ENCODE results near the gene FIGNL2. TPM values are rescaled to one million over a fixed set of nuclear protein-coding genes. Genes with fewer than 3 reads are reported as not detected.
A peak's percentile ranks its signal among the peaks of the same experiment; 100 is the strongest.

Gene FIGNL2
- total and polyA plus RNA-seq, 2 of the 4 experiments (the other 2 are of a cell fraction) = under 0.01 to 0.12 TPM

DNA sequence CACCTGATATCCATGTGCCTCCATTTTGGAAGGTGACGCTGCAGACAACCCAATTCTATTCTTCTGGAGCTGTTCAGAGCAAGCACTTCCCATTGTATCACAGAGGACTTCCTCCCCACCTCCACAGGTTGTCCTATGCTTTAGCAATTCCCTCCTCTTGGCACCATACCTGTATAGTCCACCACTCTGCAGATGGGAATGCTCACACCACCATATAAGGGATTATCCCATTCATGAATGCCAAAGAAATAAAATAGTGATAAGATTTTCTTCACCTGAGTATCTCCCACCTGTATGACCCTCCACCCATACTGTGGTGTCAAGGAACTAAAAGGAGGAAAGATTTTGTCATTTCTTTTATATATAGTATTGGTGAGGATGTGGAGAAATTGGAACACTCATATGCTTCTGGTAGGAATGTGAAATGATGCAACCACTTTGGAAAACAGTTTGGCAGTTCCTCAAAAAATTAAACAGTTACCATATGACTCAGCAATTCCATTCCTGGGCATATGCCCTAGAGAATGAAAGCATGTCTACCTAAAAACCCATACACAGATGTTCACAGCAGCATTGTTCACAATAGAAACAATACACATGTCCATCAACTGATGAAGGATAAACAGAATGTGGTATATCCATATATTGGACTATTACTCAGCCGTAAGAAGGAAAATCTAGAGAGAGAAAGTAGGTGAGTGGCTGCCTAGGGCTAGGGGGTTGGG is 75.2 kb downstream of the FIGNL2 start:
- DNase-seq = peak; percentile 77
- CTCF ChIA-PET = interaction anchor here (0.8 kb wide), 1 partner anchor 273 kb away, joined by 3 read pairs; no protein-coding TSS in a partner anchor
- no TSS peak for BruUV-seq (replicated peaks)
- H3K36me3 ChIP-seq (ENCODE audit: control insufficient read depth, insufficient read depth, low read length) = peaks cover 12% of the 10 kb centered on the region
- TF ChIP-seq MAFK (IDR thresholded peaks at IDR 0.05; ENCODE audit: low read depth, low read length) = peak; percentile 81
- peak; percentile 96 for TF ChIP-seq NFE2L2 (IDR thresholded peaks at IDR 0.05; ENCODE audit: low read depth, low read length)
- TF ChIP-seq CEBPB (IDR thresholded peaks at IDR 0.05; ENCODE audit: low read depth, low read length) = peak; percentile 93
- 0 out of 2 replicates have a peak, but pooled peaks have one; percentile 24 for TF ChIP-seq FOS (IDR thresholded peaks at IDR 0.05; ENCODE audit: low read depth, low read length)
- TF ChIP-seq MXI1 (IDR thresholded peaks at IDR 0.05; ENCODE audit: borderline replicate concordance, low read depth, low read length) = no peak
- no peak for TF ChIP-seq BHLHE40 (IDR thresholded peaks at IDR 0.05; ENCODE audit: low read depth, low read length)
- H2BK120ac ChIP-seq (ENCODE audit: low read depth, low read length) = peak overlapping the region; percentile 82
- no peak overlapping the region; the same call in 1 of the 2 replicates for H3K27ac ChIP-seq (ENCODE audit: insufficient read depth, low read length)
- POLR2A ChIA-PET (ENCODE audit: unreplicated experiment) = no interaction called here
- H4K5ac ChIP-seq (ENCODE audit: low read depth, low read length) = no peak overlapping the region; the same call in 1 of the 2 replicates
- peaks cover 8% of the 10 kb centered on the region for H3K9me3 ChIP-seq (ENCODE audit: control insufficient read depth, insufficient read depth, low read length)
- no peak overlapping the region for H2AK9ac ChIP-seq (replicated peaks; ENCODE audit: low read depth, low read length, poor library complexity)
- peak overlapping the region; percentile 85 for H4K91ac ChIP-seq (ENCODE audit: insufficient read depth, low read depth, low read length)
- intact Hi-C loops (cut with micrococcal nuclease) = no loop called here
- no peak overlapping the region for H2AFZ ChIP-seq (replicated peaks; ENCODE audit: low read length, poor library complexity)
- peak overlapping the region; percentile 95 for H2BK20ac ChIP-seq (ENCODE audit: low read depth, low read length)
- H3K4ac ChIP-seq (ENCODE audit: low read depth, low read length) = peak overlapping the region; percentile 70
- H3K4me2 ChIP-seq (ENCODE audit: low read depth, low read length) = no peak overlapping the region
- no CpG with 5 or more reads among the region's 2 CpGs for WGBS, 2 experiments (ENCODE audit: extremely low coverage in 2 of 2, insufficient read length in 1 of 2)
- no peaks in the 10 kb centered on the region for H3K27me3 ChIP-seq (ENCODE audit: control insufficient read depth, insufficient read depth, low read length)
- 0 out of 2 replicates have a peak overlapping the region, but pooled peaks have one; percentile 18 for H3K18ac ChIP-seq (ENCODE audit: low read depth, low read length)
- peaks cover 14% of the 10 kb centered on the region for H3K9me1 ChIP-seq (ENCODE audit: insufficient read depth, low read length)
- peak overlapping the region; percentile 86; the same call in 1 of the 2 replicates for H2AK5ac ChIP-seq (ENCODE audit: low read depth, low read length)
- H3K9ac ChIP-seq (ENCODE audit: low read depth, low read length) = no peak overlapping the region
- H3K14ac ChIP-seq (replicated peaks; ENCODE audit: low read depth, low read length) = peak overlapping the region; percentile 76; the same call in 1 of the 2 replicates
- peak overlapping the region; percentile 45; the same call in 1 of the 3 replicates for H2BK15ac ChIP-seq (ENCODE audit: low read depth, low read length)
- H4K8ac ChIP-seq (ENCODE audit: low read depth in 2 of 2, low read length in 2 of 2) = 0 out of 4 replicates have a peak overlapping the region, but pooled peaks of 1 of the 2 experiments have one; percentile 13
- H2BK5ac ChIP-seq (ENCODE audit: low read depth, low read length, poor library complexity, severe bottlenecking) = peak overlapping the region; percentile 69
- H3K23ac ChIP-seq (ENCODE audit: low read depth, low read length) = no peak overlapping the region
- peak; percentile 69 for ATAC-seq (ENCODE audit: low read depth)
- dilution Hi-C loops (cut with HindIII; ENCODE audit: low sequenced_read_pairs, unreplicated experiment) = no loop called here
- in situ Hi-C loops (cut with MboI; ENCODE audit: low sequenced_read_pairs) = no loop called here
- H3K79me1 ChIP-seq (ENCODE audit: low read depth in 1 of 2, low read length in 2 of 2) = 0 out of 4 replicates have a peak, but pooled peaks cover 0 to 3% of the 10 kb centered on the region in 2 experiments
- H4K20me1 ChIP-seq (ENCODE audit: insufficient read depth, low read length) = peaks cover 4% of the 10 kb centered on the region; the same call in 1 of the 2 replicates
- H3K56ac ChIP-seq (ENCODE audit: extremely low read depth, insufficient read depth, low read length) = no peak overlapping the region
- no peak overlapping the region for H3K4me3 ChIP-seq (ENCODE audit: insufficient read depth, low read depth, low read length)
- peaks cover 7% of the 10 kb centered on the region for H3K4me1 ChIP-seq (ENCODE audit: control insufficient read depth, insufficient read depth, low read length)

All from IMR-90 (cell line).